Retina (tissue), 1 donor: ENCODE results near the gene FSIP1.

Experiments used
- DNase-seq: peaks from one replicate; pipeline ENCODE4 v3.0.0-alpha.2; 2016

FSIP1 gene

DNA sequence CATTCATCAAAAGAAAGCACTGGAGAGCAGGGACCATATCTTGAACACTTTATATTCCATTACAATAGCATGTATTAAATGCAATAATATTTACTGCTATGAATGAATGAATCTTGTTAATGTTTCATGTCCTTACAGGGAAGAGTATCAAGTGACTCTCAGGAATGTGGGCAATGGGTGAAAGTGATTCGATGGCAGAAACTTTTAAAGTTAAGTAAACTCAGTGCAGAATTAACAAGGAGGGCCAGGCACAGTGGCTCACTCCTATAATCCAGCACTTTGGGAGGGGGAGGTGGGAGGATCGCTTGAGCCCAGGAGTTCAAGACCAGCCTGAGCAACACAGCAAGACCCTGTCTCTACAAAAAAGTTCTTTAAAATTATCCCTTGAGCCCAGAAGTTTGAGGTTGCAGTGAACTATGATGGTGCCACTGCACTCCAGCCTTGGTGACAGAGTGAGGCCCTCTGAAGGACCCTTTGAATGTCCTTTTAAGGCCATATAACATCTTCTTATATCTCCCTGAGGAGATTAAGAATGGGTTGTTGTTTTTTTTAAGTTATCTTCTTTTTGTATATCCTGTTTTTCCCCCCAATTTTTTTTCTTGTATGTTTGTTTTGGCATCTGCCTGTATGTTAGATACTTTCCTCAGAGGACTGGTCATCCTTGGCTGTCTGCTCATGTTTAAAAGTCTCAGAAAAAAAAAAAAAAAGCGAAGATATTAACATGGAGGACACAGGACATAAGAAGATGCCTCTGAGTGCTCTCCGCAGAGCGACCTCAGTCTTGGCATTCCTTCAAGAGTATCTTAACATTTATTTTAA, 9.6 kb upstream of the FSIP1 start:
- no peak for DNase-seq

DNA sequence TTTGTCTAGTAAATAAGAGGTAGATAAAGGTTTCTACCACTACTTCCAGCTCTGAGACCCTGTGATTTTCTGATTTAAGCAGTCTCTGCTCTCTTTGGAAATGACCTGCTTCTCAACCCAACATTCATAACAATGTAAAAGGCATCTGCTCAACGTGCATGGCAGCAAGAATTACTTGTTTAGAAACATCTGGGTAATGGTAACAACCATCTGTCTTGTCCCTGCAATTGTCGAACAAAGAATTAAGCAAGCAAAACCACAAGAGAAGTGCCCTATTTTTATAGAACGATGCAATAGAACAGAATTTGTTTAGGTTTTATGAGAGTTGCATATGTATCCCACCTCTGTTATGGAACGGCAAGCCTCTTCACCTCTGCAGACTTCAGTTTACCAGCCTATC, 7.1 kb upstream of the FSIP1 start:
- no peak for DNase-seq

DNA sequence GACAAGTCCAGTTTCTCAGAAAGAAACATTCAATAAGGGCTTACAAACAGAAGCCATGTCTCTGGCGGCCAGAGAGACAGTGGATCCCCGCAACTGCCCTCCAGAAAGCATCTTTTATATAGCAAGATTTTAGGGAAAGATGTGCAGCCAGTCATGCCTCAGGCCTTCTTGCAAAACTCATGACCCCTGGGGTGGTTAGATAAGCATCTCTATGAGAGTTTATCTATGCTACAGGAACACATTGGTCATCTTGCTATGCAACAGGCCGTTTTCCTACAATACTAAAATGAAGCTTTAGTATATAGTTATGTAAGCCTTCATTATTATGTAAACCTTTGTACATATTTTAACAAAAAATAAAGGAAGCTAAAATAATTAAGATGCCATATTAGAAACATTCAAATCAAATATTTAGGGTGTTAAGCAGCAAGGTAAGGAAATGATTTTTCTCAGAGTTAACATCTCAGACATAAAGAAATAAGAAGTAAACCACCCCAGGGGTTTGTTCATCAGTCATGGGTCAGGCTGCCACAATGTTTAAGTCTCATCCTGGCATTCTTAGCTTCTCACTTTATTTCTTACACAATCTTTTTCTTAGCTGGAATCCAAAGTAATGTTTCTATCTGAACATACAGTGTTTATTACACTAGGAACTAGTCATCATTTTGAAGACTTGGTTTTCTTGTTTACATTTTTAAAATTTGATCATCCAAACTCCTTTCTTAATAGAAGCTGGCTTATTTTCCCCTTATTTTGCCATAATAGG, 6.3 kb upstream of the FSIP1 start:
- no peak for DNase-seq

DNA sequence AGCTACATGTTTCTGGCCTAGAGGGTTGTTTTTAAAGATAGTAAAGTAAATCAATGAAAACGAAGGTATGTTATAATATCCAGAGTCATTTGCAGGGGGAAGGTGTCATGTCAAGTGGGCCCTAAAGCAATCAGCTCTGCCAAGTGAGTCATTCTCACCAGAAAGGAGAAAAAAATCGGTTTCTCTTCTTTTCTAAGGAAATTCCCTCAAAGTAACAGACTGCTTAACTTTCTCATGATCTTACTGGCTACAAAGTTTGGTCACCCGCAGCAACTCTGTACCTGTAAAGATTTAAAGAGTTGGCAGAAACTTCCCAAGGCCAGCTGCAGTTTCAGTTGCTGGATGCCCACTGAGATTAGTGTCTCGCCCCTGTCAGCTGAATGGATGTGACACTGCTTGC, 5.5 kb upstream of the FSIP1 start:
- DNase-seq = no peak

- no peak for DNase-seq
Measured at GRCh38 chr15:39787479-39787878, 4.8 kb upstream of the FSIP1 start.

DNA sequence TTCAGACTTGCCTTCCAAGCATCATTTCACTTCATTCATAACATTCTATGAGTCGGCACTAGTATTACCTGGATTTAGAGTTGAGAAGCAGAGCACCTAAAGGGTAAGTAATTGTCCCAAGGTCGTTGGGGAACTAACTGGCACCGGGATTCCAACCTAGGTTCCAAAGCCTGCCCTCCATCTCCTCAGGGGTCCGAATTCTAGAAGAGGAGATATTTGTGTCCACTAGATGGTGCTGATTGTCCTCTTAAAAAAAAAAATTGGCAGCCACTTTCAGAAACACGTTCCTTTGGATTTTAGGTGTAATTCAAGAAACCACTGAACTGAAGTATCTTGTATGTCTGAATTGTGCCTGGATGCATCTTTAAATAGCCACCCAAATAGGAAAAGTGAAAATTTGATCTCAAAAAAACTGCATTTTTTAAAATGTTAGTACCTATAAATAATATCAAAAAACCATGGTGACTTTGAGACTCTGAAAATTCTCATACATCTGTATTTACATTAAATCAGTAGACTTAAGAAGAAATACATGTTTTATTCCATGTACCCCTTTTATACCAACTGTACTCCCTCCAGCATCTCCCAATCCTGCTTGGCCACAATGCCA, 3.9 kb upstream of the FSIP1 start:
- DNase-seq = peak; percentile 79

- DNase-seq = no peak
Measured at GRCh38 chr15:39785841-39786240, 3.2 kb upstream of the FSIP1 start.

DNA sequence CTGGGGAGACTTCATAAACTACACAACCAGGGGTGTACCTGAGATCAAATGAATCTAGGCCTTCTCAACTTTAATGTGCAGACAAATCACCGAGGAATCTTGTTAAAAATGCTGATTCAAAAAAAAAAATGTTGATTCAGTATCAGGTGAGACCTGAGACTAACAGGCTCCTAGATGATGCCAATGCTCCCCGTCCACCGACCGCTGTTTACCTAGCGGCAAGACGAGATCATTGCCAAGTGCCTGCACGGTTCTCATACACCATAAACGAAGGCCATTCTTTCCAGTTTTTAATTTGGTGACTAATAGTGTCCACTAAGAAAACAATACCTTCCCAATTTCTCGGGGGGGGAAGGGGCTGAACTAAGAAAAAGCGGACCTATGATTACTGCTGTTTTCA, 2.5 kb upstream of the FSIP1 start:
- DNase-seq = no peak

GRCh38 chr15:39784638-39785037, 2.0 kb upstream of the FSIP1 start:
- DNase-seq = no peak

DNA sequence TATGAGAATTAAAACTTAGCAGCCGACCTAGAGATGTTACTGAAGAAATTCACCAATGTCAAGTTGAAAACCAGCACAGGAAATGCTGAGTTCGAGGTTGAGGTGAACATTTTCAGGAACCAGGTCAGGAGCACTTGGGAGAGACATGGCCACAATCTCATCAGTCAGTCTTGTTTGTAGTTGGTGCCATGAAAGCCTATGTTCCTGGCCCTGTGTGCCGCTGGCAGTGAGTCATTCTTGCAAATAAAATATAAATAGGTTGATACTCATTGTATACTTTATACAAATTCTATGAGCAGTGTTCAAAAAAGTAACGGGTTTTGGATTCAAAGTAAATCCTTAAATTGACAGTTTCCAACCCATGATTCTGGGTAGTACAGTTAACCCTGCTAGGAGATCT, 1.5 kb upstream of the FSIP1 start:
- no peak for DNase-seq

DNA sequence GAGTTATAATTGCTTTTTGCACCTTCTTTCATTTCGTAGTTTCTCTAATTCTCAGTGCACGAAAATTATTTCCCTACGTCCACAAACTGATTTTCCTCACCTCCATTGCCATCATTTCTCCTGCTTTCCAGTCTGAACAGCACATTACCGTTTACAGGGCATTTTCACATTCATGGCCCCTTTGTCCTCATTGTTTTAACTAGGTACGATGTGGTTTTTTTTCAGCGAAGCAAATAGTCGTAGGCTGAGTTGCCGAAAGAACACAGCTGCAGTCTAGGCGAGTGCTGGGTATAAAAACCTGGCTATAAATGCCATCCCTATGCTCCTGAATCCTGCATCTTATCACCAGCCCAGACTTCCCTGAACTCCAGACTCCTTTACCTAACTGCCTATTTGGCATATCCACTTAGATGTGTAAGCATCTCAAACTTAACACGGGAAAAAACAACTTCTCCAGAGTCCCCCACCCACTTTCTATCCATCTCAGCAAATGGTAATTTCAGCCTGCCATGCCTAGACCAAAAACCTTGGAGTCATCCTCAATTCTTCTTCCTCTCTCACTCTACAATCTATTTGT, 691 bp upstream of the FSIP1 start:
- no peak for DNase-seq

DNA sequence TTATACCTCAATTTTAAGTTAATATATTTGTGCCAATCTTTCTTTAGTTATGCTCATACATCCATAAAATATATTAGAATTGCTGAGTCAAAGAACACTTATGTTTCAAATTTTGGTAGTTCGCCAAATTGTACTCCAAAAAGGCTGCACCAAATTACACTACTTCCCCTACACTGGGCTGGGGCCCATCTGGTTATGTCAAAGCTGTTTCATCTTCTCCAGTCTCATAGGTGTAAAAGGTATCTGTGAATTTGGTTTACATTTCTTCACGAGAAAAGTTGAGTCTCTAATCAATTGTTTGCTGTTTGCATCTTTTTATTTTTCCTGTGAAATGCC, 706 bp downstream of the FSIP1 start:
- no peak for DNase-seq

GRCh38 chr15:39781147-39781966, 1.3 kb downstream of the FSIP1 start:
- DNase-seq = no peak

DNA sequence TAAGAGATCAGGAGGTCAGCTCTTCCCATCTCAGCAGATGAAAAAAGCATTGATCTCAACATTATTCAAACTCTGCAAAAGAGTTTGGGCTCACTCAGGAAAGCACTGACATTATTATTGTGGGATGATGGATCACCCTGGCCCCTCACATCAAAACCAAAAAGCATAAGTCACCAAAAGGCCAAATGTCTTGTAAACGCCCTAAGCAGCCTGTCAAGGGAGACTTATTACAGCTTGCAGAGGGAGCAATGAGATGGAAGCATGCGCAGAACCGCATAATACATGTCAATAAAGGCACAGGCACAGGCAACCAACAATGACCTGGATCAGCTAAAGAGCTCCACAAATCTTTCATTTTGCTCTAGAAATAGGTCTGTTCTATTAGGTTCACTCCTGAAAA, 4.6 kb downstream of the FSIP1 start:
- DNase-seq = no peak

DNA sequence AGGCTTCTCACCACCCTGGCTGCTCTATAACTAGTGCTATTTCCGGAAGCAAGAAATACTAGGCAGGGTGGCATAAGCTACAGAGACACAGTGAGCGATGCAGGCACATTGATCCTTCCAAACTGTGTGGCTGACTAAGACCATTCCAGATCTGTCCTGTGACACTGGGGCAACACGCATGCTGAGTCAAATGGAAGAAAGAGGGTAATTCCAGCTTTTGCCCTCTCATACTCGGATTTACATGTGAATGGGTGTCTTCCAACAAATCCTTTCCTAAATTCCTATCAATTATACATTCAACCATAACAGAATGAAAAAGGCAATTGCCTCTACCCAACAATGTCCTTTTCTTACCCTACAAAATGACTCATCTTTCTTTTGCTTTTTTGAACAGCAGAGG, 5.1 kb downstream of the FSIP1 start:
- DNase-seq = no peak

DNA sequence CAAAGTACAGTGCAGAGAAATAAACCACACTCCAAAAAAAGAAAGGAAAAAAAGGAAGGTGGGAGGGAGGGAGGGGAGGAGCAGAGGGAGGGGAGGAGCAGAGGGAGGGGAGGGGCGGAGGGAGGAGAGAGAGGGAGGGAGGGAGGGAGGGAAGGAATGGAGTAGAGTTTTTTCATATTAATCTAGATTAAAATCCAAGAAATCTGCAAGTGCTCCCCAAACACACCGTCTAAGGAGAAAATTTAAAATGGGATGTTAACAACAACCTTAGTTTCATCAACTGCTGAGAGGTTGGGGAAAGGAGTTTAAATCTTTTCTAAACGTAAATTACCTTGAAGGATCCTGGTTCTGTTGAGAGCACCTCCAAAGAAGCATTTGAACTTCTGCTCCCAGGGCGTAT, 6.6 kb downstream of the FSIP1 start:
- DNase-seq = no peak

DNA sequence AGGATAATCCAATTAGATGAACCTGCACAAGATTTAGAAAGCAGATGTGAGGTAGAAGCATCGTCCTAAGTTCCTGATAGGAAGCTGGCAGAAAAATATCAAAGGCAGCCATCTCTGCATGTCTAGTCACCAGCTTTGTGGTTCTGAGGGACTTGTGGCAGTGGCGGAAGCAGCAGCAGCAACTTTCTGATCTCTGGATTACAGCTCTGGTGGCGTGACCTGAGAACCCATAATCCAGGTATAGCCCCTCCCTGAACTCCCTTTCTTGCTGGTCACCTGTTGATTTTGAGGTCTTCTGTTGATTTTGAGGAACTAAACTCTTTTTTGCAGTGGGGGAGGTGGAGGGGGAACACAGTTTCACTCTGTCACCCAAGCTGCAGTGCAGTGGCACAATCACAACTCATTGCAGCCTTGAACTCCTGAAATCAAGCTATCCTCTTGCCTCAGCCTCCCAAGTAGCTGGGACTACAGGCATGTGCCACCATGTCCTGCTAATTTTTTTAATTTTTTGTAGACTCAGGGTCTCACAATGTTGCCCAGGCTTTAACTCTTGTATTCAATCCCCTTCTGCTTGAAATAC, 7.9 kb downstream of the FSIP1 start:
- no peak for DNase-seq

DNA sequence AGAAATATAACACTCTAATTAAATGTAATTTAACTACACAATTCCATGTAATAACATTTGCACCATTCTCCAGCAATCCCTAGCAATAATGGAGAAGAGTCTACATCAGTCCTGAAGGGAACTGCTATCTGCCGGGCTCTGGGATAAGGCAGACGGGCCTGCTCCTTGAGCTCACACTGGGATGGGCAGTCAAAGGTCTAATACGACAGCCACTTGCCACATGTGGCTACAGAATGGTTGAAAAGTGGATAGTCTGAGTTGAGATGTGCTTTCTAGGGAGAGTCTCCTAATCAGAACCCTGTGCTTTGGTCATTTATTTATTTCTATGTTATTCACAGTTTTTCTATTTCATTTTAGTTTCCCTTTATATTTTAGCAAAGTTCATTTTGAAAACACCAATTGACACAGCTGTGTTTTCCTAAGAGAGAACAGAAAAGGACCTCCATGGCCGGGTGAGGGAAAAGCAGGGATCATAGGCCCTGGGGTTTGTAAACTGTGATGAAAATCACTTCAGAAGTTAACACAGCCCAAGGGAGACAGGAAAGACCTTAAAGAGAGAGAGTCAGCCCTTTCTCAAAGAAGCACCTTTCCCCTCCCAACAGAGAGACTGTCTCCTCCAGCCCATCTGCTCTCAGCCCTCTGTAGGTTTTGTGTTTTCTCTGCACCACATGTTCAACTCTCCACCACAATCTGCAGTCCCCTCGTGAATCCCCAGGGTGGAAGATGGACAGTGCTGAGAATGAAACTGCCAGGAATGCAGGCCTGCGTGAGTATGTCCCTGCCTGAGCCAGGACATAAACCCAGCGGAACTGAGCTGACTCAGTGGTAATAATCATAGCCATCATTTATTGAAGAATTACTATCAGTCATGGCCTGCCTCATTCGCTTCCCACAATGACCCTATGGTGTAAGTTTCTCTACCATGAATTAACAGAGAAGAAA, 11.6 kb downstream of the FSIP1 start:
- DNase-seq = no peak

DNA sequence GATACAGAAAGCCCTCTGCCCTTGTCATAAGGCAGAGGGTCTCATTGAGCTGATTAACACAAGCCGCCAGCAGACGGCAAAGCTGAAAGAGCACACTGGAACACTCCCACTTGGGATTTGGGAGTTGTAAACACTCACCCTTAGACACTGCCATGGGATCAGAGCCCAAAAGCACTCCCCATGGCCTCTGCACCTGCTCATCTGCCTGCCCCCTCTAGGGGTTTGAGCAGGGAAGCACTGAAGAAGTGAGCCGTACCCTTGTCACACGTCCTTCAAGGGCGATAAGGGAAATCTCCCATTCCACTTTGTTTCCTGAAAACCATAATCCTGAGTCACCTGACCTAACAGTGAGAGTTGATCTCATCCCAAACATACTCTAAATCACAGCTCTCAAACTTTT, 14.7 kb downstream of the FSIP1 start:
- DNase-seq = no peak

DNA sequence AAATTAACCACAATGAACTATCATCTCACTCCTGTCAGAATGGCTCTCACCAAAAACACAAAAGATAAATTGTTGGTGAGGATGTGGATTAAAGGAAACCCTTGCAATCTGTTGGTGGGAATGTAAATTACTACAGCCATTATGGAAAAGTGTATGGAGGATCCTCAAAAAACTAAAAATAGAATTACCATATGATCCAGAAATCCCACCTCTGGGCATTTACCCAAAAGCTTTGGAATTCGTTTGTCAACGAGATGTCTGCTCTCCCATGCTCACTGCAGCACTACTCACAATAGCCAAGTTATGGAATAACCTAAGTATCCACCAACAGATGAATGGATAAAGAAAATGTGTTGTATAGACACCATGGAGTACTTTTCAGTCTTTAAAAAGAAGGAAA, 21.6 kb downstream of the FSIP1 start:
- no peak for DNase-seq

DNA sequence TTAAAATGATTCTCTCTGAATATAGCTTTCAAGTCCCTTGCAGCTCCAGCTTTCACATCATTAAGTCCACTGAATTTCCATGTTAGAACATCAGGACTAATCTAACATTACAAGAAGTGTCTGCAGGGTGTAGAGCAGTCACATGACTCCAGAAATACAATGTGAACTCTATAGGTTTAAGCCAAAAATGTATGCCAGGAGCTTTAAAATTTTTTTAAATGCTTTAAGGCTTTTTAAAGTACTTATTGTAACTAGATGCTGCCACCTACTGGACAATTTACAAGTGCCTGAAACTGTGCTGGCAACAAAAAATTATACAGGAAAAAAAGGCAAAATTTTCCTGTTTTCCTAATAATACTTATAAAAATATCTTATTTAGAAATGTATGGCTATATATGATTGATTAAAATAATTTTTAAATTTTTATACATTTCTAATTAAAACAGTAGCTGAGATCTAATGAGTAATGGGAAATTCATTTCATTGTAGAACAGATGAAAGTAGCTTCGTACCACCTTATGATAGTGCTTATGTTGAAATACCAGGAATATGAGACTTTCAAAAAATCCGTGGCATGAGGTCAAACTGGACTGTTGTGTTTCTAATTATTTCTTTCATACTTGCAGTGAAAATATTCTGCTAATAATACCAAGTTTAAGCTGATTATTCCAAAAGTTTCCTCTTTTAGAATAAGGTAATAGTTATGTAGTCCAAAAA, 25.7 kb downstream of the FSIP1 start:
- DNase-seq = peak; percentile 53
